Lung (tissue), 12 donors: Measurements from ENCODE around the gene LDB2. TPM values are rescaled to one million over a fixed set of nuclear protein-coding genes. Genes with fewer than 3 reads are reported as not detected.

Experiments
- ATAC-seq: fragments of 200-7000 bp; cut with Tn5 transposase; one replicate; pipeline ENCODE4 v1.9.1; 2020; ENCODE audit warnings: moderate number of reproducible peaks; ENCODE audit not compliant: insufficient read depth, low FRiP score
- DNase-seq, 3 donors: peaks; one replicate each; pipeline ENCODE4 v3.0.0-alpha.2; 2013 to 2017
- H3K27ac ChIP-seq, 2 donors: one replicate each; pipeline ENCODE4 v1.5.1; 2013; ENCODE audit warnings: mild to moderate bottlenecking in 2 of 2, moderate library complexity in 2 of 2, control low read depth in 1 of 2, inconsistent platforms in 1 of 2, low read depth in 1 of 2, low read length in 1 of 2
- H3K27me3 ChIP-seq, 3 donors: one replicate each; pipeline ENCODE4 v1.5.1; 2013; ENCODE audit warnings: low read length in 2 of 3; ENCODE audit not compliant: control insufficient read depth in 3 of 3, insufficient read depth in 3 of 3
- H3K36me3 ChIP-seq, 4 donors: one replicate each; pipeline ENCODE4 v1.5.1; 2013; ENCODE audit warnings: low read length in 4 of 4, mild to moderate bottlenecking in 1 of 4, moderate library complexity in 1 of 4; ENCODE audit not compliant: control insufficient read depth in 4 of 4, insufficient read depth in 4 of 4
- H3K4me1 ChIP-seq, 5 donors: one replicate each; pipeline ENCODE4 v1.5.1; 2013; ENCODE audit warnings: low read length in 5 of 5, mild to moderate bottlenecking in 2 of 5, moderate library complexity in 1 of 5; ENCODE audit not compliant: control insufficient read depth in 5 of 5, insufficient read depth in 5 of 5
- H3K4me3 ChIP-seq: one replicate; pipeline ENCODE4 v1.5.1; 2013; ENCODE audit warnings: mild to moderate bottlenecking, control low read depth, moderate library complexity
- H3K9ac ChIP-seq, 2 donors: one replicate each; pipeline ENCODE4 v1.5.1; 2013; ENCODE audit warnings: low read length in 2 of 2, control low read depth in 1 of 2; ENCODE audit not compliant: insufficient read depth in 1 of 2
- H3K9me3 ChIP-seq, 4 donors: one replicate each; pipeline ENCODE4 v1.5.1; 2013; ENCODE audit warnings: low read length in 3 of 4, mild to moderate bottlenecking in 1 of 4, moderate library complexity in 1 of 4; ENCODE audit not compliant: control insufficient read depth in 4 of 4, insufficient read depth in 3 of 4
- WGBS, 2 donors: extraction: QIAGEN DNeasy Blood & Tissue Kit; methylation state at CpG; one replicate each; pipeline ENCODE4 v1.1.7; 2013; 5-methylcytosine and 5-hydroxymethylcytosine counted together
- polyA plus RNA-seq, 2 donors: library from polyadenylated mRNA; stranded (reverse); fragments of 200-250 nt; gene quantifications; one replicate each; pipeline ENCODE4 v1.2.1, GENCODE V29; 2013
- total RNA-seq, 2 donors: library from RNA; depleted of rRNA in 1 of 2; stranded (reverse); fragments of >200 nt in 1 of 2; gene quantifications; one replicate each; pipeline ENCODE4 v1.2.1, GENCODE V29; 2014 to 2021
- TF ChIP-seq, protein P1 (sequence below): IDR thresholded peaks from 2 replicates; pipeline ENCODE4 v1.5.1; 2012; ENCODE audit warnings: mild to moderate bottlenecking; ENCODE audit errors: control extremely low read depth, extremely low read depth
- donor health status: control.
- donor health status: control.
- donor health status: Bipolar disorder and iron deficiency.
- donor health status: healthy.
- donor health status: DM: yes; HTN: yes; CAD: no.

The LDB2 gene
- total and polyA plus RNA-seq, 4 donors = 18.1 to 147 (median 46.1) TPM

DNA sequence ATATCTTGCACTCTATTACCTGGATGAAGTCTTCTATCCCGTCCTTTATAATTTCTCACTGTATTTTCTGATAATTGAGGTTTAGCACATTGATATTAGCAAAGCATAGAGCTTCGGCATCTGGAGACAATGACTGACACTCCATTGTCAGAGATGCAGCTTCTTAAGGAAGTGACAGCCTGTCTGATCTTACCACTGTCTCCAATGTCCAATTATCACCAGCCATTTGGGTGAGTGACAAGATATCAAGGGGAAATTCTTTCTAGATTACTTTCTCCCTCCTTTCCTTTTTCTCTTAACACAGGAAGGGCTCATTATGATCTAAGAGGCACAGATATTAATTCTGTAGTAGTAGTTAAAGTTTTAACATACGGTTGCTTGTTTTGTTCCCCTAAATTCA is 86.4 kb downstream of the LDB2 start:
- H3K27ac ChIP-seq = no peak overlapping the region
- ATAC-seq (no peak), DNase-seq (no peak)
- peaks cover 0 to 3% (median 2%) of the 10 kb centered on the region in 5 donors for H3K4me1 ChIP-seq
- WGBS, 2 donors = 67 to 76% methylated on average over 3 of the region's 3 CpGs
- peaks cover 0 to 4% (median under 1%) of the 10 kb centered on the region in 4 donors for H3K9me3 ChIP-seq
- H3K9ac ChIP-seq = no peak overlapping the region
- no peaks in the 10 kb centered on the region for H3K27me3 ChIP-seq
- H3K36me3 ChIP-seq = no peaks in the 10 kb centered on the region
- TF ChIP-seq, protein P1, sequence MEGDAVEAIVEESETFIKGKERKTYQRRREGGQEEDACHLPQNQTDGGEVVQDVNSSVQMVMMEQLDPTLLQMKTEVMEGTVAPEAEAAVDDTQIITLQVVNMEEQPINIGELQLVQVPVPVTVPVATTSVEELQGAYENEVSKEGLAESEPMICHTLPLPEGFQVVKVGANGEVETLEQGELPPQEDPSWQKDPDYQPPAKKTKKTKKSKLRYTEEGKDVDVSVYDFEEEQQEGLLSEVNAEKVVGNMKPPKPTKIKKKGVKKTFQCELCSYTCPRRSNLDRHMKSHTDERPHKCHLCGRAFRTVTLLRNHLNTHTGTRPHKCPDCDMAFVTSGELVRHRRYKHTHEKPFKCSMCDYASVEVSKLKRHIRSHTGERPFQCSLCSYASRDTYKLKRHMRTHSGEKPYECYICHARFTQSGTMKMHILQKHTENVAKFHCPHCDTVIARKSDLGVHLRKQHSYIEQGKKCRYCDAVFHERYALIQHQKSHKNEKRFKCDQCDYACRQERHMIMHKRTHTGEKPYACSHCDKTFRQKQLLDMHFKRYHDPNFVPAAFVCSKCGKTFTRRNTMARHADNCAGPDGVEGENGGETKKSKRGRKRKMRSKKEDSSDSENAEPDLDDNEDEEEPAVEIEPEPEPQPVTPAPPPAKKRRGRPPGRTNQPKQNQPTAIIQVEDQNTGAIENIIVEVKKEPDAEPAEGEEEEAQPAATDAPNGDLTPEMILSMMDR = no peak
- H3K4me3 ChIP-seq = no peak overlapping the region

DNA sequence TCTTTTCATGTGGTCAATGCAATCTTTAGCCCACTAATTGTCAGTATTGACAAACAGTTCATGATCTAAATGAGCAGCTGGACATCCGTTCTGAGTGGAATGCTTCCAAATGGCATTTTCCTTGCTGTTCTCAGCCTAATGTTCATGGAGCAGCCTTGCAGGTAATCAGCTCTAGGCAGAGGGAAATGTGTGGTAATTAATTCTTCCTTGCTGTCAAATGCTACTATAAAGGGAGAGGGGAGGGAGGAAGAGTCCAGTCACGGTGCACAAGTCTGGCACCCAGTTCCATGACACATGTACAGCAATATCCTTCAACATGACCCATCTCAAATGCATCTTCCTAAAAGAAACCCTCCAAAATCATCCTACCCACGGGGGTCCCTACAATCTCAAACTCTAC is 88.5 kb downstream of the LDB2 start:
- H3K27me3 ChIP-seq = no peaks in the 10 kb centered on the region
- WGBS, 2 donors = 41 to 52% methylated on average over 3 of the region's 3 CpGs
- peaks cover 0 to 5% (median 1%) of the 10 kb centered on the region in 4 donors for H3K36me3 ChIP-seq
- no peak overlapping the region for H3K9ac ChIP-seq
- H3K4me1 ChIP-seq = peaks cover 0 to 3% (median 0%) of the 10 kb centered on the region in 5 donors
- no peak overlapping the region for H3K4me3 ChIP-seq
- peaks cover 0 to 4% (median 2%) of the 10 kb centered on the region in 4 donors for H3K9me3 ChIP-seq
- DNase-seq (peak in 1 of 3 donors; percentile 25), ATAC-seq (no peak)
- TF ChIP-seq, protein P1 = no peak
- no peak overlapping the region for H3K27ac ChIP-seq

DNA sequence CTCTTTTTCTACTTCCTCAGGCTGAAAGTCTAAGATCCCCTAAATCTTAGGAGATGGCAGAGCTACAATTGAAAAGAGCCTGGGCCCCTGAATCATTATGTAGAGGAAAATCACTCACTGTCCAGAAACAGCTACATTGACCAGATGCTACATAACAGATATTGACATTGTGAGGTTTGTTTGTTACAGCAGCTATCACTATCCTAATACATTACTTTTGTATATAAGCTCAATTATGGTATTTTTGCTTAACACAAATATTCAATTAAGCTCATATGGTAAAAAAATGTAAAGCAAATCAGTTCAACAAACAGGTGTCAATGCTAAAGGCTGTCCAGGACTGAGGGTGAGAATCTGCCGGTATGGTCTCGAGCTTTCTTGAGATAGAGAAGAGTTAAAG is 89.4 kb downstream of the LDB2 start:
- no peak overlapping the region for H3K27ac ChIP-seq
- no peak overlapping the region for H3K4me3 ChIP-seq
- peaks cover 0 to 4% (median 2%) of the 10 kb centered on the region in 4 donors for H3K9me3 ChIP-seq
- H3K36me3 ChIP-seq = peaks cover 0 to 5% (median 1%) of the 10 kb centered on the region in 4 donors
- ATAC-seq (no peak), DNase-seq (no peak)
- TF ChIP-seq, protein P1 = no peak
- H3K4me1 ChIP-seq = peaks cover 0 to 3% (median 0%) of the 10 kb centered on the region in 5 donors
- no peak overlapping the region for H3K9ac ChIP-seq
- 95 to 99% methylated on average over 2 of the region's 2 CpGs for WGBS, 2 donors
- no peaks in the 10 kb centered on the region for H3K27me3 ChIP-seq

DNA sequence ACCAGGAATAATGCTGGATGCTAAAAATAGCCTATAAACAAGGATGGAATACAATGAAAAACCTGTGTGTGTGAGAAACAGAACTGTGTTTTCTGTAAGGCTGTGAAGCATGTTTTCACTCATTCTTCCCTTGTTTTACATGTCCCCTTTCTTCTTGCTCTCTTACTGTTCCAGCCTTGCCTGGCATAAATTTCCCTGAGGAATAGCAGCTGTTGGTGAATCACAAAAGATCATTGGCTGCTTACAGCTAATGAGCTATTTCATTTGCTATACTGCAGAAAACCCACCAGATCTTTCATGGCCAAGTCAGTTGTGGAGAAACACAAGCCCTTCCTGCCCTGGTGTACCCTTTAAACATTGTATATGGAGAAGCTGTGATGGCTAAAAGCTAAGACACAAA is 91.1 kb downstream of the LDB2 start:
- ATAC-seq (no peak), DNase-seq (peak; percentile 15 to 59 (median 48))
- H3K4me3 ChIP-seq = no peak overlapping the region
- H3K27ac ChIP-seq = no peak overlapping the region
- peaks cover 0 to 3% (median 0%) of the 10 kb centered on the region in 5 donors for H3K4me1 ChIP-seq
- H3K9me3 ChIP-seq = peaks cover 0 to 4% (median 2%) of the 10 kb centered on the region in 4 donors
- TF ChIP-seq, protein P1 = no peak
- H3K27me3 ChIP-seq = no peaks in the 10 kb centered on the region
- peaks cover 0 to 5% (median 1%) of the 10 kb centered on the region in 4 donors for H3K36me3 ChIP-seq
- no peak overlapping the region for H3K9ac ChIP-seq
